A549 treated with Hydrocortisone at 1 μM for 4 hours (cell line): ENCODE data around the gene KLHL17. TPM values are rescaled to one million over a fixed set of nuclear protein-coding genes. Genes with fewer than 3 reads are reported as not detected.

Experiments used
- total RNA-seq: library from RNA; stranded (reverse); fragments of 200-300 nt; extraction: Qiagen RNA extraction; gene quantifications from 5 replicates; pipeline ENCODE4 v1.2.3, GENCODE V29; 2022

The KLHL17 gene
- 9.7 to 15.2 TPM (median 13.4 TPM) in 5 replicates for total RNA-seq

GRCh38 chr1:960363-961131 lies at the start of gene KLHL17:
TSS of gene KLHL17 (plus strand) at chr1:960584. CDS start at chr1:960694, 110 bp downstream.

GRCh38 chr1:923131-923990 lies 37.0 kb upstream of the KLHL17 start, which contains the start of gene SAMD11:
TSS of gene SAMD11 (plus strand) at chr1:923923. CDS start at chr1:924432, 509 bp downstream.

DNA sequence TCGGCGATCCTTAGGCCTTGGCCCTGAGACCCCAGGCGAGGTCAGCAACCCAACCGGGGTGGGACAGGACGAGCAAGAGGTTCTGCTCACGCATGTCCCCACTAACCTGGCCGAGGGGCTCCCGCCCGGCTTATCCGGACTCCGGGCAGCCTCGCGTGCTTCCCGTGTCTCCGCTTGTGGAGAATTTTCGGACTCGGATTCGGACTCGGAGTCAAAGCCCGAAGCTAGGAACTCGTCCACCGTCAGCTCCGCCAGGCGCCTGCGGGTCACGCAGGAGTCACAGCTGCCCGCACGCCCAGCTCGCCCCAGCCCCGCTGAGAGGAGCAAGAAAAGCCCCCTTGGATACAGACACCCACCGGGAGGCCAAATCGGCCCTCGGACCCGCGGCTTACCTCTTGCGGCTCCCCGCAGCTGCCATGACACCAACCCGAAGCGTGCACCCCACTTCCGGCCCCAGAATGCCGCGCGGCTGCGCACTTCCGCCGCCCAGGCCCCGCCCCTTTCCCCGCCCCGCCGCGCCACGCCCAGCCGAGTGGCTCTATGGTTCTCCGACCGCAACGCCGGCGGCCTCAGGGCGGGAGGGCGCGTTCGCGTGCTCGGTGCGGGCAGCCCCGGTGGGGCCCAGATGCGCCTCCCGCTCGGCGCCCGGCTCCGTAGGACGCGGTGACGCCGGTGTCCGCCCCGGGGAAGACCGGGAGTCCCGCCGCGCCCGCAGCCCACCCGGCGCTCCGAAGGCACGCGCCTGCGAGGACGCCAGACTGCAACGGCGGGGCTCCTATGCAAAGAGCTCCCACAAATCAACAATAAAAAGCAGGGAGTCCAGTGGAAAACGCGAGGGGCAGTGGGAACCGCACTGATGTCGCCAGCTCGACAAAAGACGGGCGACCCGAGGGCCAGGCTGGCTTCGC lies 1.3 kb upstream of the KLHL17 start, which contains the start of gene NOC2L:
NOC2L (minus strand) TSS at position 434 of the 908 bp plus-strand sequence; CDS start at position 418, 16 bp downstream.

GRCh38 chr1:966135-966703 lies 5.8 kb downstream of the KLHL17 start, which contains the start of gene PLEKHN1:
TSS of gene PLEKHN1 (plus strand) at chr1:966482. CDS start at chr1:966532, 50 bp downstream.

DNA sequence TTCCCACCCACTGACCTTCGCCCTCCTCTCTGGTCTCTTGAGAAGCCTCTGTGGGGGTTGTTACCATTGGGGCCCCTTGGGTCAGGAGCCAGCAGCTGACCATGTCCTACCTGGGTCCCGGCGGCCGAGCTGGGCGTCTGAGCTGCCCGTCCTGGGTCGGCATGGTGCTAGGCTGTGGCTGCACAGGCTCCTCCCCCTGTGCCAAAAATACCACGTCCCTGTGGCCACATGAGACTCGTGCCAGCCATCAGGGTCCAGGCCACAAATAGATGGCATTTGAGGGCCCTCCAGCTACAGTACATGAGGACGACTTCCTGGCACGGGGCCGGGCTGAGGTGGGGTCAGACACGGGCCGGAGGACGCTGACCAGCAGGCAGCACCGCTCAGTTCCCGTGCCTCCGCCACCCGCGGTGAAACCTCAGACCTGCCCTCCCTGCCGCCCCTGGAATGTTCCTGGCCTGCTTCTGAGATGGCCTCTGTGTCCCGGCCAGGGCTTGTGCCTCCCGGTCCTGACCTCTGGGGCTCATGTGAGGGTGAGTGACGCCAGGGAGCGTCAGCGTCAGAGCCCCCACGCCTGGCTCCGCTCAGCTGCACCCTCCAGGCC lies 21.7 kb downstream of the KLHL17 start, which contains the start of gene PERM1:
PERM1 (minus strand) TSS at position 139 of the 604 bp plus-strand sequence. CDS start 1,064 bp downstream, outside the sequence.

GRCh38 chr1:999725-1000356 lies 39.5 kb downstream of the KLHL17 start, which contains the start of gene HES4:
TSS of gene HES4 (minus strand) at chr1:1000097. CDS start at chr1:999973, 124 bp downstream.

DNA sequence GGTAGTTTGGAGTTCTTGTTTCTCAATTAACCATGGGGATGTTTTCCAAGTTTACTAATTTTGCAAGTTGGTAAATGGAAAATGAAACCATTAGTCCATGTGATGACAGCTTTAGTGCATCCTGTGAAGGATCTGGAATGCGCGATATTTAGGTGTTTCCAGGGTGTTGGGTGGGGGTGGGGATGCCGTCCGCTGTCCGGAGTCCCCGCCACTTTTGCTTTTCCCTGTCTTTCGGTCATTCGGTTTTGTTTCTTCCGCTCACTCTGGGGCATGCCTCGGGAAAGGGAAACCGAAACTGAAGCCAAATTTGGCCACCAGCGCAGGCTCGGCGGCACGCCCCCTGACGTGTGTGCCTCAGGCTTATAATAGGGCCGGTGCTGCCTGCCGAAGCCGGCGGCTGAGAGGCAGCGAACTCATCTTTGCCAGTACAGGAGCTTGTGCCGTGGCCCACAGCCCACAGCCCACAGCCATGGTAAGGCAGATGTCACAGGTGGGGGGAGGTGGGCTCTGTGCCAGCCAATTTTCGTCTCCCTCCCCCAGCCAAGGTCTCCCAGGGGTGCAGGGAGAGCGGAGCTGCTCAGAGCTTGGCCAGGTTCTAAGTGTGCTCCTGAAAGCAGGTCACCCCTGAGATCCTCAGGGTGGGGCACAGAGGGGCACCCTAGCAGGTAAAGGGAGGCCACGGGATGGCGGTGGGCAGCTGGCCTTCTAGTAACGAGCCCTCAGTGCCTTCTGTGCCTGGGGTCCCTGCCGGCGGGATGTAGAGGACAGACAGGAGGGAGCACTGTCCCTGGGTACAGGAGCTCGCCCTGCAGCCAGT lies 52.9 kb downstream of the KLHL17 start, which contains the start of gene ISG15:
ISG15 (plus strand) TSS at position 393 of the 817 bp plus-strand sequence; CDS start at position 470, 77 bp downstream.

Other genes with a start within 250 kb of the KLHL17 start
- gene SAMD11, start 36.7 kb upstream of the KLHL17 start, total RNA-seq, result 16.2 to 28.1 TPM (median 24.5 TPM) in 5 replicates
- gene NOC2L, start 1.3 kb upstream of the KLHL17 start, total RNA-seq, result 74.7 to 85.5 TPM (median 78.1 TPM) in 5 replicates
- 4.4 to 5.7 TPM (median 4.9 TPM) in 5 replicates for gene PLEKHN1, start 5.9 kb downstream of the KLHL17 start, total RNA-seq
- 0.10 to 0.18 TPM (median 0.14 TPM) in 5 replicates for gene PERM1, start 21.5 kb downstream of the KLHL17 start, total RNA-seq
- 15.6 to 64.4 TPM (median 55.7 TPM) in 5 replicates for gene HES4, start 39.5 kb downstream of the KLHL17 start, total RNA-seq
- 12.6 to 22.7 TPM (median 20.9 TPM) in 5 replicates for gene ISG15, start 52.9 kb downstream of the KLHL17 start, total RNA-seq
- gene AGRN, start 59.5 kb downstream of the KLHL17 start, total RNA-seq, result 89.0 to 113 TPM (median 105 TPM) in 5 replicates
- 0.14 to 0.47 TPM (median 0.30 TPM) in 5 replicates for gene RNF223, start 113.7 kb downstream of the KLHL17 start, total RNA-seq
- gene C1orf159, start 155.5 kb downstream of the KLHL17 start, total RNA-seq, result 9.2 to 14.7 TPM (median 13.6 TPM) in 5 replicates
- not detected in 5 replicates for gene TTLL10, start 213.3 kb downstream of the KLHL17 start, total RNA-seq
- 0.17 to 0.42 TPM in 2 of 5 replicates, not detected in the others for gene TNFRSF18, start 246.0 kb downstream of the KLHL17 start, total RNA-seq